Upper lobe of right lung (tissue), 1 donor: ENCODE data around the gene ANKRD13A. TPM values are rescaled to one million over a fixed set of nuclear protein-coding genes. Genes with fewer than 3 reads are reported as not detected.
"Not testable (repeated sequence)": the region's sequence is repeated elsewhere in the genome, so short reads cannot be mapped to it uniquely, and the experiment has no call there.

ENCODE experiments used
- ATAC-seq: fragments of 200-7000 bp; cut with Tn5 transposase; one replicate; pipeline ENCODE4 v1.9.1; 2020; ENCODE audit warnings: mild to moderate bottlenecking, moderate library complexity
- DNase-seq: peaks from one replicate; pipeline ENCODE4 v3.0.0-alpha.2; 2020
- H3K27ac ChIP-seq: fragments of 200-600 bp; one replicate; pipeline ENCODE4 v1.8.0; 2022
- H3K27me3 ChIP-seq: fragments of 200-600 bp; one replicate; pipeline ENCODE4 v1.8.0; 2022; ENCODE audit warnings: mild to moderate bottlenecking
- H3K36me3 ChIP-seq: fragments of 200-600 bp; one replicate; pipeline ENCODE4 v1.8.0; 2022
- H3K4me1 ChIP-seq: fragments of 200-600 bp; one replicate; pipeline ENCODE4 v1.8.0; 2022
- H3K4me3 ChIP-seq: fragments of 200-600 bp; one replicate; pipeline ENCODE4 v1.8.0; 2022; ENCODE audit warnings: mild to moderate bottlenecking
- H3K9me3 ChIP-seq: fragments of 200-600 bp; one replicate; pipeline ENCODE4 v1.8.0; 2022
- CTCF ChIP-seq: fragments of 200-600 bp; IDR thresholded peaks from one replicate; pipeline ENCODE4 v1.8.0; 2022; ENCODE audit warnings: antibody characterized with exemption
- intact Hi-C: fragments of 100-400 bp; cut with DNase I; formaldehyde crosslinking; loops from one replicate; pipeline ENCODE4 v1.11.0; 2022
- total RNA-seq: library from RNA; stranded (reverse); fragmentation: NEBNext Ultra II Directional; extraction: Animal tissue kit (Norgen Biotek cat#: 25700); gene quantifications from one replicate; pipeline ENCODE4 v1.2.1, GENCODE V29; 2021
- donor health status: DM: no; HTN: yes; CAD: no; lungs with severe emphysema.

Gene ANKRD13A
- total RNA-seq, 1 donor from 2014 or later, result 54.0 TPM

GRCh38 chr12:110058875-110059615 is 59.8 kb downstream of the ANKRD13A start:
- Histone ChIP-seq H3K9me3 (no peaks in the 10 kb centered on the region), H3K27ac (no peak overlapping the region), H3K4me1 (peaks cover 7% of the 10 kb centered on the region), H3K36me3 (no peaks in the 10 kb centered on the region), H3K4me3 (no peak overlapping the region), H3K27me3 (no peaks in the 10 kb centered on the region)
- ATAC-seq (no peak), DNase-seq (no peak)
- TF ChIP-seq CTCF, result no peak
- intact Hi-C loops, result no loop called here

GRCh38 chr12:110059651-110060000 is 60.4 kb downstream of the ANKRD13A start:
- Histone ChIP-seq H3K4me3 (no peak overlapping the region), H3K4me1 (peaks cover 7% of the 10 kb centered on the region), H3K27me3 (no peaks in the 10 kb centered on the region), H3K27ac (no peak overlapping the region), H3K36me3 (no peaks in the 10 kb centered on the region), H3K9me3 (no peaks in the 10 kb centered on the region)
- no peak for TF ChIP-seq CTCF
- DNase-seq, result no peak
- ATAC-seq, result no peak
- intact Hi-C loops, result no loop called here

DNA sequence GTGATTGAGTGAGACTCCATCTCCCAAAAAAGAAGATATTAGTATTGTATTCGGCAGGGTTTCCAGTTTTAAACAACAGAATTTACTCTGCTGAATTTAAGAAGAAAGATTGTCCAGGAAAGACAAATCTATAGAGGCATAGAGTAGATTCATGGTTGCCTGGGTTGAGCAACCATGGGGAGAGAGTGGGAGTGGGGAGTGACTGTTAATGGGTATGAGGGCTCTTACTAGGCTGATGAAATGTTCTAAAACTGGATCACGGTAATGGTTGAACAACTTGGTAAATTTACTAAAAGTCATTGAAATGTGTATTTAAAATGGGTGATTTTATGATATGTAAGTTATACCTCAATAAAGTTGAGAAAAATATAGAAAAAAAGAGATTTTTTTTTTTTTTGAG is 63.0 kb downstream of the ANKRD13A start:
- H3K27me3 ChIP-seq, result no peaks in the 10 kb centered on the region
- DNase-seq (no peak), ATAC-seq (no peak)
- TF ChIP-seq CTCF, result no peak
- H3K4me1 ChIP-seq, result peaks cover 7% of the 10 kb centered on the region
- H3K36me3 ChIP-seq, result no peaks in the 10 kb centered on the region
- intact Hi-C loops, result no loop called here
- no peak overlapping the region for H3K27ac ChIP-seq
- no peaks in the 10 kb centered on the region for H3K9me3 ChIP-seq
- no peak overlapping the region for H3K4me3 ChIP-seq

DNA sequence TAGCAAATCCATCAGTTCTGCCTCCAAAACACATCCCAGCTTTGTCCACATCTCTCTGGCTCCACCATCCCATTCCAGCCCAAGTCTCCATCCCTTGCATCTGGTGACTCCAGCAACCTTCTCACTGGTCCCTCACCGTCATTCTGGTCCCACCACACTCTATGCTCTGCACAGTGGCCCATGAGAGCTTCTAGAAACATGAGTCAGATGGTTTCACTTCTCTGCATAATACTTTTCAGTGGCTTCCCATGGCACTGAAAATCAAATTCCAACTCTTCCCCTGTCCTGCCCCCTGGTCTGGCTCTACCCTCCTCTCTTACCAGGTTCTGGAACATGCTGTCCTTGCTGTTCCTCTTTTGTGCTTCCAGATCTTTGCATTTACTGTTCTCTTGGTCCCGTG is 66.3 kb downstream of the ANKRD13A start:
- Histone ChIP-seq H3K27ac (no peak overlapping the region), H3K4me1 (no peaks in the 10 kb centered on the region), H3K27me3 (no peaks in the 10 kb centered on the region), H3K4me3 (no peak overlapping the region), H3K9me3 (no peaks in the 10 kb centered on the region), H3K36me3 (no peaks in the 10 kb centered on the region)
- no peak for ATAC-seq
- DNase-seq, result no peak
- intact Hi-C loops, result no loop called here
- TF ChIP-seq CTCF, result no peak

- ATAC-seq, result no peak
- Histone ChIP-seq H3K36me3 (no peaks in the 10 kb centered on the region), H3K4me3 (no peak overlapping the region), H3K27ac (no peak overlapping the region), H3K4me1 (peaks cover under 1% of the 10 kb centered on the region), H3K9me3 (no peaks in the 10 kb centered on the region), H3K27me3 (no peaks in the 10 kb centered on the region)
- no peak for TF ChIP-seq CTCF
- intact Hi-C loops, result no loop called here
- DNase-seq, result no peak
These were observed 68.3 kb downstream of the ANKRD13A start for GRCh38 chr12:110067531-110067930.

DNA sequence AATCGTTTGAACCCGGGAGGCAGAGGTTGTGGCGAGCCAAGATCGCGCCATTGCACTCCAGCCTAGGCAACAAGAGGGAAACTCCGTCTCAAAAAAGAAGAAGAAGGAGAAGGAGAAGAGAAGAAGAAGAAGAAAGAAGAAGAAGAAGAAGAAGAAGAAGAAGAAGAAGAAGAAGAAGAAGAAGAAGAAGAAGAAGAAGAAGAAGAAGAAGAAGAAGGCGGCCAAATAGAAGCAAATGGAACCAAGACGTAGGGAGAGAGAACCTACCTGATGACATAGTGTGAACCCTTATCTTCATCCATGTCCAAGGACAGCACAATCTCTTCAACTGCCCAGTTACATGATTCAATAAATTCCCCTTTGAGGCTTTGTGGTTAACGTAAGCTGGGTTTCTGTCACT is 68.9 kb downstream of the ANKRD13A start:
- H3K27ac ChIP-seq, H3K36me3 ChIP-seq, intact Hi-C loops, H3K9me3 ChIP-seq, H3K4me1 ChIP-seq, DNase-seq, H3K4me3 ChIP-seq, ATAC-seq, H3K27me3 ChIP-seq: not testable (repeated sequence)
